Epithelial cell of esophagus (primary cell): ENCODE measurements around the gene IDH1.

Experiments used
- DNase-seq: peaks from one replicate; pipeline ENCODE4 v3.0.0; 2010; ENCODE audit warnings: low read depth
- H3K4me3 ChIP-seq: 2 replicates; pipeline ENCODE4 v1.5.1; 2011; ENCODE audit warnings: mild to moderate bottlenecking, low read length, control low read depth
- CTCF ChIP-seq: IDR thresholded peaks from 2 replicates; pipeline ENCODE4 v1.5.1; 2011; ENCODE audit warnings: low read depth, mild to moderate bottlenecking, low read length, control low read depth, inconsistent platforms; ENCODE audit not compliant: insufficient read depth; ENCODE audit errors: missing control alignments

The IDH1 gene

DNA sequence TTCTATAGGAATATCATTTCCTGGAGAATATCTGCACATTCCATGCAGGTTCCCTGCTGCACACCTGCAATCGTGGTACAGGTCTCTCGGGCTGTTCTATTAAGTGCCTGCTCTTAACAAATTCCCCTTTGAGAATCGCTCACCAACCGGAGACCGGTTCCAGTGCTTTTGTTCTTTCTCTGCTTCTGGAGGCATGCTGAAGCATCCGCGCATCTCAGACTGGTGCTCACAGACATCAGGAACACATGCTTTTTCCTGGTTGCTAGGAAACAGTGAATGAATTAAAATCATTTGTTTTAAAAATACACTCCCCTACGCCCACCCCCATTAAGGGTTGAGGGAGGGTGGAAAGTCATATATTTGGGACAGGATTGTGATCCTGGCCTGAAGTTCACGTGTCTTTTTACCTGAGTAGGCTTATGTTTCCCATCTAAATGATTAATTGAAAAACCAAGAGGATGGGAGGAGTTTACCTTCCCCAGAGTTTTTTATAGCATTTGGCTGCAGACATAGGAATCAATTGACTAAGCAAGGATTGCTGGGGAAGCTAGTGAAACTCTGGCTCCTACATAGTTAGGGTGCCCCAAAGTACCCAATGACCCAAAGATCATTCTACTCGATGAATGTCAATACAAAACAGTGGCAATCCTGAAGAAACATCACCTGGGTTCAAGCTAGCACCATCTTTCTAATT lies 64.9 kb downstream of the IDH1 start, which contains the start of gene C2orf80:
Gene C2orf80 (minus strand): TSS at position 221 of the 694 bp plus-strand sequence. CDS start 3,044 bp downstream, outside the sequence.
- no peak for DNase-seq
- H3K4me3 ChIP-seq: no peak within 1 kb of the TSS
- TF ChIP-seq CTCF: no peak

DNA sequence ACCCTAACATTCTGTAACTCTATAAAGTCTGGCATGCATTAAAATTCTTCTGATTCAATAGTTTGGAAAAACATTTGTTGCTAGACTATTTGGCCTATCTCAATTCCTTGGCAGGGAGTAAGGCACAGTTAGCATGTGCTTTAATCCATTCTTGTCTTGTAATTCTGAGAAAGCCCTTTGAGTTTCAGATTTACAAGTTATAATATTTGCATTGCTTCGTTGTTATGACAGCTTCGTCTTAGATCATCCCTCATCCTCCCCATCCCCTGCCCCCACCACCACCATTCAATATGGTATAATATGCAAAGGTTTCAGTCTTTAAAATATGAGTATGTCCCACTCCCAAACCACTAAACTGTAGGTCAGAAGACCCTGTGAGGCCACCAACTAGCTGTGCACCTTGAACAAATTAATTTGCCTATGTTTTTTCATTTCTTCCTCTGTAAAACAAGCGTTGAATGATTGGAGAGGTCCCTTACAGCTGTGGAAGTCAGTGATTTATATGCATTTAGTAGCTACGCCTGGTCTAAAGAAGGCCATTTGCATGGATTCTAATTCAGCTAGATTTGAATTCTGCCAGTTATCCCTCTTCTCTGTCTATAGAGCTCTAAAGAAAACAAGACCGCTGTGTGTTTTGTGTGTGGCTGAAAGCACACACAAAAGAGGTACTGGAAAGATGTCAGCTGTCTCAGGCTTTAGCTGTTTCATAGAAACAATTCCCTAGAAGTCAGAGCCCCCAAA lies 65.6 kb downstream of the IDH1 start:
- TF ChIP-seq CTCF: no peak
- H3K4me3 ChIP-seq: no peak overlapping the region
- DNase-seq: no peak

GRCh38 chr2:208186893-208187292 lies 68.0 kb downstream of the IDH1 start:
- no peak for TF ChIP-seq CTCF
- DNase-seq: no peak
- no peak overlapping the region for H3K4me3 ChIP-seq

- TF ChIP-seq CTCF: no peak
- DNase-seq: no peak
- H3K4me3 ChIP-seq: no peak overlapping the region
Measured at GRCh38 chr2:208186465-208186864, 68.4 kb downstream of the IDH1 start.
